DND-41 (cell line): Measurements from ENCODE around the gene NOL3.

ENCODE experiments used
- ATAC-seq: fragments of 200-7000 bp; cut with Tn5 transposase; 3 replicates; pipeline ENCODE4 v1.9.1; 2021; ENCODE audit warnings: low read depth; ENCODE audit not compliant: insufficient read depth
- DNase-seq: peaks from one replicate; pipeline ENCODE4 v3.0.0-alpha.2; 2020
- H2AFZ ChIP-seq: 2 replicates; pipeline ENCODE4 v1.6.0; 2012; ENCODE audit warnings: low read depth, low read length
- H3K27ac ChIP-seq: 2 replicates; pipeline ENCODE4 v1.5.1; 2012; ENCODE audit warnings: low read length, inconsistent platforms
- H3K27me3 ChIP-seq: fragments of 200-600 bp; sonication (generic); 2 replicates; pipeline ENCODE4 v1.6.0; 2012; ENCODE audit warnings: low read length, mild to moderate bottlenecking, inconsistent platforms; ENCODE audit not compliant: insufficient read depth, poor library complexity
- H3K36me3 ChIP-seq: 2 replicates; pipeline ENCODE4 v1.5.1; 2012; ENCODE audit warnings: low read length, inconsistent platforms; ENCODE audit not compliant: insufficient read depth
- H3K4me1 ChIP-seq: 2 replicates; pipeline ENCODE4 v1.5.1; 2012; ENCODE audit warnings: mild to moderate bottlenecking, low read length; ENCODE audit not compliant: insufficient read depth
- H3K4me2 ChIP-seq: 2 replicates; pipeline ENCODE4 v1.6.0; 2012; ENCODE audit warnings: mild to moderate bottlenecking, moderate library complexity, low read length, inconsistent platforms; ENCODE audit not compliant: insufficient read depth
- H3K4me3 ChIP-seq, 2 experiments: fragments of 200-600 bp in 1 of 2; shearing (Covaris generic) in 1 of 2; 2 replicates each; pipeline ENCODE4 v1.5.1; 2012 to 2016; ENCODE audit warnings: inconsistent platforms in 2 of 2, low read length in 2 of 2, mild to moderate bottlenecking in 2 of 2, low read depth in 1 of 2, moderate library complexity in 1 of 2
- H3K79me2 ChIP-seq: 2 replicates; pipeline ENCODE4 v1.6.0; 2012; ENCODE audit warnings: low read length, inconsistent platforms; ENCODE audit not compliant: insufficient read depth
- H3K9ac ChIP-seq: 2 replicates; pipeline ENCODE4 v1.6.0; 2012; ENCODE audit warnings: low read depth, mild to moderate bottlenecking, inconsistent platforms, low read length, moderate library complexity
- H3K9me3 ChIP-seq: 2 replicates; pipeline ENCODE4 v1.5.1; 2012; ENCODE audit warnings: low read length, moderate library complexity, mild to moderate bottlenecking, inconsistent platforms; ENCODE audit not compliant: insufficient read depth, severe bottlenecking
- H4K20me1 ChIP-seq: 2 replicates; pipeline ENCODE4 v1.6.0; 2012; ENCODE audit warnings: low read length; ENCODE audit not compliant: insufficient read depth
- CTCF ChIP-seq: IDR thresholded peaks from 2 replicates; pipeline ENCODE4 v1.5.1; 2012; ENCODE audit warnings: borderline replicate concordance, low read length, moderate library complexity, mild to moderate bottlenecking; ENCODE audit not compliant: poor library complexity, severe bottlenecking; ENCODE audit errors: extremely low read depth
- EZH2 ChIP-seq: IDR thresholded peaks from 3 replicates; pipeline ENCODE4 v1.6.1; 2012; ENCODE audit warnings: borderline replicate concordance, low read depth, mild to moderate bottlenecking, moderate library complexity, low read length, inconsistent platforms; ENCODE audit not compliant: severe bottlenecking

The NOL3 gene

GRCh38 chr16:67207249-67208091 lies 37.1 kb downstream of the NOL3 start:
- no peak overlapping the region for H3K9ac ChIP-seq
- DNase-seq (no peak), ATAC-seq (peak; percentile 8; the same call in 1 of the 3 replicates)
- H3K36me3 ChIP-seq: peaks cover 25% of the 10 kb centered on the region
- no peak overlapping the region for H3K27ac ChIP-seq
- H3K4me2 ChIP-seq: no peak overlapping the region
- H3K27me3 ChIP-seq: no peaks in the 10 kb centered on the region
- no peak overlapping the region for H2AFZ ChIP-seq
- no peaks in the 10 kb centered on the region for H3K79me2 ChIP-seq
- TF ChIP-seq EZH2 (no peak), CTCF (no peak)
- H3K4me1 ChIP-seq: no peaks in the 10 kb centered on the region
- no peaks in the 10 kb centered on the region for H3K9me3 ChIP-seq
- peaks cover 8% of the 10 kb centered on the region for H4K20me1 ChIP-seq
- no peak overlapping the region for H3K4me3 ChIP-seq

- H3K4me3 ChIP-seq: no peak overlapping the region
- DNase-seq: no peak
- H3K4me1 ChIP-seq: no peaks in the 10 kb centered on the region
- H3K9ac ChIP-seq: no peak overlapping the region
- peaks cover 5% of the 10 kb centered on the region for H4K20me1 ChIP-seq
- H3K27me3 ChIP-seq: no peaks in the 10 kb centered on the region
- peaks cover 16% of the 10 kb centered on the region for H3K36me3 ChIP-seq
- no peak overlapping the region for H3K4me2 ChIP-seq
- TF ChIP-seq EZH2: no peak
- no peak for TF ChIP-seq CTCF
- no peaks in the 10 kb centered on the region for H3K9me3 ChIP-seq
- H3K79me2 ChIP-seq: no peaks in the 10 kb centered on the region
- no peak overlapping the region for H3K27ac ChIP-seq
- no peak overlapping the region for H2AFZ ChIP-seq
- peak; percentile 17; the same call in 2 of the 3 replicates for ATAC-seq
Measured at GRCh38 chr16:67208154-67208896, 38.0 kb downstream of the NOL3 start.

GRCh38 chr16:67209565-67209964 lies 39.2 kb downstream of the NOL3 start:
- no peak for ATAC-seq
- Histone ChIP-seq H3K4me2 (no peak overlapping the region), H3K9ac (no peak overlapping the region), H3K4me1 (no peaks in the 10 kb centered on the region), H3K36me3 (peaks cover 6% of the 10 kb centered on the region), H3K79me2 (no peaks in the 10 kb centered on the region), H4K20me1 (peaks cover 5% of the 10 kb centered on the region), H2AFZ (no peak overlapping the region), H3K27ac (no peak overlapping the region), H3K27me3 (no peaks in the 10 kb centered on the region), H3K4me3 (no peak overlapping the region), H3K9me3 (no peaks in the 10 kb centered on the region)
- TF ChIP-seq EZH2 (no peak), CTCF (no peak)
- DNase-seq: no peak
